Ishikawa (cell line): ENCODE data around the gene WDR75.

Experiments used
- CEBPB ChIP-seq: IDR thresholded peaks from 2 replicates; pipeline ENCODE4 v1.6.1; 2012
- CREB1 ChIP-seq: IDR thresholded peaks from 2 replicates; pipeline ENCODE4 v1.6.1; 2012; ENCODE audit warnings: low read depth
- EGR1 ChIP-seq: IDR thresholded peaks from 2 replicates; pipeline ENCODE4 v1.6.1; 2012
- EP300 ChIP-seq: IDR thresholded peaks from 2 replicates; pipeline ENCODE4 v1.6.1; 2012; ENCODE audit warnings: borderline replicate concordance
- NFIC ChIP-seq: IDR thresholded peaks from 2 replicates; pipeline ENCODE4 v1.6.1; 2012
- RAD21 ChIP-seq: IDR thresholded peaks from 2 replicates; pipeline ENCODE4 v1.6.1; 2012; ENCODE audit warnings: low read depth
- TCF12 ChIP-seq: IDR thresholded peaks from 2 replicates; pipeline ENCODE4 v1.6.1; 2012; ENCODE audit warnings: low read depth
- TEAD4 ChIP-seq: IDR thresholded peaks from 2 replicates; pipeline ENCODE4 v1.6.1; 2012
- USF1 ChIP-seq: IDR thresholded peaks from 2 replicates; pipeline ENCODE4 v1.6.1; 2012
- TF ChIP-seq, protein P1 (sequence below): IDR thresholded peaks from 2 replicates; pipeline ENCODE4 v1.6.1; 2012; ENCODE audit warnings: low read depth, mild to moderate bottlenecking
- TF ChIP-seq, protein P2 (sequence below): IDR thresholded peaks from 2 replicates; pipeline ENCODE4 v1.6.1; 2012

DNA sequence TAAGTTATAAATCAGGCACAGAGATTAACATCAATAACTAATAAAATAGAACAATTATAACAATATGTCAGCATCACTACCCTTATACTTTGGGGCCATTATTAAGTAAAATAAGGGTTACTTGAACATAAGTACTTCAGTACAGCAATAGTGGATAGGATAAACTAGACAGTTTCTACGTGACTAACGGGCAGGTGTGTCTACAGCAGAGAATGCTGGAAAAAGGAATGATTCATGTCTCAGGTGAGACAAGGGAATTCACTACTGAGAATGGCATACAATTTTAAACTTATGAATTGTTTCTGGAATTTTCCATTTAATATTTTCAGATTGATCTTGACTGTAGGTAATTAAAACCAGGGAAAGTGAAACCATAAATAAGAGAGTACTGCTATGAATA lies 5.5 kb downstream of the WDR75 start:
- TF ChIP-seq EP300 (no peak), NFIC (no peak), RAD21 (no peak), CEBPB (no peak), USF1 (no peak), TCF12 (no peak), CREB1 (no peak), TEAD4 (no peak), EGR1 (no peak)
- TF ChIP-seq, protein P1, sequence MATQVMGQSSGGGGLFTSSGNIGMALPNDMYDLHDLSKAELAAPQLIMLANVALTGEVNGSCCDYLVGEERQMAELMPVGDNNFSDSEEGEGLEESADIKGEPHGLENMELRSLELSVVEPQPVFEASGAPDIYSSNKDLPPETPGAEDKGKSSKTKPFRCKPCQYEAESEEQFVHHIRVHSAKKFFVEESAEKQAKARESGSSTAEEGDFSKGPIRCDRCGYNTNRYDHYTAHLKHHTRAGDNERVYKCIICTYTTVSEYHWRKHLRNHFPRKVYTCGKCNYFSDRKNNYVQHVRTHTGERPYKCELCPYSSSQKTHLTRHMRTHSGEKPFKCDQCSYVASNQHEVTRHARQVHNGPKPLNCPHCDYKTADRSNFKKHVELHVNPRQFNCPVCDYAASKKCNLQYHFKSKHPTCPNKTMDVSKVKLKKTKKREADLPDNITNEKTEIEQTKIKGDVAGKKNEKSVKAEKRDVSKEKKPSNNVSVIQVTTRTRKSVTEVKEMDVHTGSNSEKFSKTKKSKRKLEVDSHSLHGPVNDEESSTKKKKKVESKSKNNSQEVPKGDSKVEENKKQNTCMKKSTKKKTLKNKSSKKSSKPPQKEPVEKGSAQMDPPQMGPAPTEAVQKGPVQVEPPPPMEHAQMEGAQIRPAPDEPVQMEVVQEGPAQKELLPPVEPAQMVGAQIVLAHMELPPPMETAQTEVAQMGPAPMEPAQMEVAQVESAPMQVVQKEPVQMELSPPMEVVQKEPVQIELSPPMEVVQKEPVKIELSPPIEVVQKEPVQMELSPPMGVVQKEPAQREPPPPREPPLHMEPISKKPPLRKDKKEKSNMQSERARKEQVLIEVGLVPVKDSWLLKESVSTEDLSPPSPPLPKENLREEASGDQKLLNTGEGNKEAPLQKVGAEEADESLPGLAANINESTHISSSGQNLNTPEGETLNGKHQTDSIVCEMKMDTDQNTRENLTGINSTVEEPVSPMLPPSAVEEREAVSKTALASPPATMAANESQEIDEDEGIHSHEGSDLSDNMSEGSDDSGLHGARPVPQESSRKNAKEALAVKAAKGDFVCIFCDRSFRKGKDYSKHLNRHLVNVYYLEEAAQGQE: no peak
- TF ChIP-seq, protein P2, sequence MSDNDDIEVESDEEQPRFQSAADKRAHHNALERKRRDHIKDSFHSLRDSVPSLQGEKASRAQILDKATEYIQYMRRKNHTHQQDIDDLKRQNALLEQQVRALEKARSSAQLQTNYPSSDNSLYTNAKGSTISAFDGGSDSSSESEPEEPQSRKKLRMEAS: no peak
